ENCODE measurements around the gene PLPP1. TPM values are rescaled to one million over a fixed set of nuclear protein-coding genes. Genes with fewer than 3 reads are reported as not detected.

Gene PLPP1
- total and polyA plus RNA-seq, 2 of the 8 experiments (the other 6 are each of a cell fraction or from before 2014, with no cell fraction given) = 43.7 to 91.3 TPM

GRCh38 chr5:55387865-55388264 is 146.9 kb downstream of the PLPP1 start:
- Histone ChIP-seq H4K91ac (replicated peaks; ENCODE audit: insufficient read length, low read length) (no peak overlapping the region), H3K9ac (replicated peaks in 1 of 4; ENCODE audit: extremely low read depth in 1 of 4, low read depth in 3 of 4, low read length in 3 of 4) (no peak overlapping the region), H3K79me1 (ENCODE audit: low read depth, low read length) (no peaks in the 10 kb centered on the region), H3K36me3 (ENCODE audit: control insufficient read depth in 2 of 4, insufficient read depth in 4 of 4, low read length in 3 of 4) (peaks cover 3 to 37% (median 22%) of the 10 kb centered on the region in 4 experiments; a peak in 7 of 8 replicates), H4K8ac (ENCODE audit: extremely low read depth, insufficient read depth, low read length) (no peak overlapping the region), H3K79me2 (ENCODE audit: control insufficient read depth in 1 of 2, insufficient read depth in 2 of 2, low read length in 2 of 2) (0 out of 4 replicates have a peak, but pooled peaks cover 0 to 2% of the 10 kb centered on the region in 2 experiments), H2AK5ac (ENCODE audit: low read depth, low read length) (no peak overlapping the region), H2BK20ac (ENCODE audit: low read length) (no peak overlapping the region), H2BK12ac (ENCODE audit: low read depth, low read length) (no peak overlapping the region), H4K20me1 (replicated peaks in 1 of 2; ENCODE audit: control insufficient read depth in 1 of 2, insufficient read depth in 2 of 2, low read length in 2 of 2) (no peaks in the 10 kb centered on the region), H3K4ac (replicated peaks; ENCODE audit: insufficient read length, low read depth, low read length) (no peak overlapping the region), H3K14ac (ENCODE audit: insufficient read length) (no peak overlapping the region), H2BK15ac (ENCODE audit: low read length) (no peak overlapping the region), H3K9me3 (ENCODE audit: insufficient read depth in 2 of 2, low read depth in 1 of 2, low read length in 1 of 2) (peaks cover 10 to 12% of the 10 kb centered on the region in 2 experiments), H3K56ac (replicated peaks; ENCODE audit: insufficient read length, low read depth, low read length) (no peak overlapping the region), H2BK5ac (ENCODE audit: low read depth, low read length) (no peak overlapping the region), H3K4me1 (replicated peaks in 1 of 4; ENCODE audit: control insufficient read depth in 3 of 4, insufficient read depth in 4 of 4, low read length in 3 of 4) (peaks cover 0 to 3% (median 0%) of the 10 kb centered on the region in 4 experiments; a peak in 1 of 7 replicates), H2AFZ (ENCODE audit: low read length) (no peak overlapping the region), H3K27ac (ENCODE audit: low read depth, low read length) (no peak overlapping the region), H3K23ac (ENCODE audit: insufficient read length) (no peak overlapping the region), H3K18ac (ENCODE audit: extremely low read depth, low read length) (no peak overlapping the region), H3K4me2 (ENCODE audit: insufficient read depth in 1 of 2, low read depth in 2 of 2, low read length in 2 of 2) (no peak overlapping the region), H3K23me2 (ENCODE audit: low read depth, low read length) (no peaks in the 10 kb centered on the region), H4K5ac (ENCODE audit: insufficient read length, low read depth, low read length) (no peak overlapping the region), H2BK120ac (replicated peaks; ENCODE audit: low read depth, low read length) (no peak overlapping the region), H3K27me3 (replicated peaks in 1 of 4; ENCODE audit: control insufficient read depth in 3 of 4, extremely low read depth in 1 of 4, insufficient read depth in 3 of 4, low read length in 3 of 4) (no peaks in the 10 kb centered on the region), H3K4me3 (ENCODE audit: extremely low read depth in 1 of 4, insufficient read depth in 2 of 4, low read depth in 3 of 4, low read length in 4 of 4) (no peak overlapping the region)
- TF ChIP-seq PHF8 (conservative IDR thresholded peaks at IDR 0.05; ENCODE audit: low read depth, low read length) (no peak), GTF2F1 (IDR thresholded peaks at IDR 0.05; ENCODE audit: borderline replicate concordance, low read depth, low read length) (no peak), TEAD4 (IDR thresholded peaks at IDR 0.05; ENCODE audit: low read depth, low read length) (no peak), ZNF274 (IDR thresholded peaks at IDR 0.05; ENCODE audit: borderline replicate concordance, extremely low read depth, low read length) (no peak), SAP30 (IDR thresholded peaks at IDR 0.05; ENCODE audit: insufficient read depth, insufficient replicate concordance, low read length) (no peak), E2F6 (IDR thresholded peaks at IDR 0.05) (no peak)
- POLR2A ChIA-PET (ENCODE audit: partially characterized antibody) = no interaction called here
- 97% methylated on average over 2 of the region's 2 CpGs; no CpG with 5 or more reads in 1 of the 2 experiments for WGBS, 2 experiments (ENCODE audit: extremely low coverage in 1 of 2, insufficient coverage in 1 of 2, insufficient read length in 1 of 2, insufficient replicate concordance in 2 of 2, low coverage in 1 of 2, low lambda C conversion rate in 2 of 2, missing lambda C conversion rate in 1 of 2)
- FAIRE-seq (no peak), DNase-seq (ENCODE audit: low read depth in 1 of 2, low spot score in 2 of 2) (no peak)
- CTCF ChIA-PET (ENCODE audit: partially characterized antibody) = interaction anchor here (0.9 kb wide), 1 partner anchor 18 kb away, joined by 3 read pairs; no protein-coding TSS in a partner anchor

All from H1 (cell line).